ENCODE data around the gene FDXR.

The FDXR gene

DNA sequence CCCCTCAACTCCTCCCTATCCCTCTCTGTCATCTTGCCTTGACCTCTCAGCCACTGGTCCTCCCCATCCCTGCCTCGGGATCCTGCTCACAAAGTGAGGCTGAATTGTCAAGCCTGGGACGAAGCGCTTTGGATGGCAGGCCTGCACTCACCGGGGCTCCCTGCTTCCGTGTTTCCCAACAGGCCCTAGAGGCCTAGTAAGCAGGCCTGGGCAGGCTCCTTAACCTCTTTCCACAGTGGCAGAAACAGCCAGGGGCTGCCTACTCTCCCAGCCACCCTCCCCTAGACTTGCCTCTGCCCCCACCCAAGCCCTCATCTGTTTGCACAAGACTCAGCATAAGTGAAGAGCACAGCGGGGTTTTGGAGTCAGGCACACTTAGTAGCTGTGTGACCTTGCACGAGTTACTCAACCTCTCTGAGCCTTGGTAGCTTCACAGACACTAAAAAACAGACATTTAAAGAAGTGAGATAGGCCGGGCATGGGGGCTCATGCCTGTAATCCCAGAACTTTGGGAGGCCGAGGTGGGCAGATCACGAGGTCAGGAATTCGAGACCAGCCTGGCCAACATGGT, 25.7 kb upstream of the FDXR start:
- no peak for DNase-seq

GRCh38 chr17:74893936-74894671, 21.3 kb upstream of the FDXR start:
- DNase-seq, result no peak

DNA sequence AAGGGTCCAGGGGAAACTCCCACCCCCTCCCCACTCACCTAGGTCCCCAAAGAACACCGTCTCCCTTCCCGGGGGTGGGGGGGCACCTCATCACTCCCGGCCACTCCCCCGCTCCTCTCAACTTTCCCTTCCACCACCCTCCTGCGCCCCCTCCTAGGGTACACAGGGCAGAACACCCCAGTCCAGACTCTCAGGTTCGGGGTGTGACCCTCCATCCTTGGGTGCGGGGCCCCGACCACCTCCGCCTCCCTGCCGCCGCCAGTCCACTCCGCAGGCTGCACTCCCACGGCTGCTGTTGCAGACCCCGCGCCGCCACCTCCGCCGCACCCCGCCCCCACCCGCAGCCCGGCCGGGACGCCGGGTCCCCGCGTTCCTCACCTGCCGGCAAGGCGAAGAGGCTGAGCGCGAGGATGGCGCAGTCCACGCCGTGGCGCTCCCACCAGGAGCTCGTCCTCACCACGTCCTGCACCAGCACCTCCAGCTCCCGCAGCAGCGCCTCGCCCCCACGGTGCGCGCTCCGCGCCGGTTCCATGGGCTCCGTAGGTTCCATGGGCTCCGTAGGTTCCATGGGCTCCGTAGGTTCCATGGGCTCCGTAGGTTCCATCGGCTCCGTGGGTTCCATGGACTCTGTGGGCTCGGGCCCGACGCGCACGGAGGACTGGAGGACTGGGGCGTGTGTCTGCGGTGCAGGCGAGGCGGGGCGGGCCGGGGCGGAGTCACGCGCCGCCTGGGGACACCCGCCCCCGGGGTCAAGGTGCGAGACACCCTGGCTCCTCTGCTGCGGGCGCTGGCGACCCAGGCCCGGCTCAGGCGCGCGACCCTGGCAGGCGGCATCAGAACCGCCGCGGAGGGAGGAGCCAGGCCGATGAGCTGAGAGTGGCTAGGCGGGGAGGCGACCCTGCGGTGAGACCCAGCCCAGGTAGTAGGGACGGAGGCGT, 20.4 kb upstream of the FDXR start, which contains the start of gene FADS6:
Gene FADS6 (minus strand): TSS at position 660 of the 938 bp plus-strand sequence. CDS start 38 bp downstream, at position 622.
- no peak for DNase-seq

DNA sequence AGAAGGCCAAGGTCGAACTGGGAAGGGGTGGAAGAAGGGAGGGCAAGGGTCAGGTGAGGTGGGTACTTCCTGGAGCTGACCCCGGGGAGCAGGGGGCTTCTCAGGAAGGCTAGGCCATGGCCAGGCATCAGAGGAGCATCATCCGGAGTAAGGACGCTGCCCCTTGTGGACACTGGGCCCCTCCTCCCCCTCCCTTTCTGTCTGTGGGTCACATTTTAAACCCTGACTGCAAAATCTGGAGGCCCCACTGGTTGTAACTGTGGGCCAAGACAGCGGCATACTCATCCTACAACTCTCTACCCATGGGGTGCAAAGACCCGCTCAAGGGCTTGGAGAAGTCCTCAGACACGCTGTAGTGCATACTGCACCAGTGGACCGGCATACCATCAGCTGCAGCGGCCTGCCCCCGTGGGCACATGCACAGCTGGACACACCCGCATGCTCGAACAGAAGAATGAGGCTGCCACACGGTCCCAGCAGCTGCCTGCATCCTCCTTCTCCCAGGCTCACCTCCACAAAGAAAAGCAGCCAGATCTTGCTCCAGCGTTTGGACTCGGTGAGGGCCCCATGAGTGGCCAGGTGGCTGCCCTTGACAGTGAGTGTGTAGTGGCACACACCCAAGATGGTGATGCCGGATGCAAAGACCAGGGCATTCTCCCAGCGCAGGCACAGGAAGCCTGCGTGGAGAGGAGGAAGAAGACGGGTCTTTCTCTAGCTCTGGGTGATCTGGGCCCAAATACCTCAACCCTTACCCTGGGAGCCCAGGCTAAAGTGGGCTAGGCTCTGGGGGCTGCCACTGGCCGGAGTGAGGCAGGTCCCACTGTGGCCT, 19.4 kb upstream of the FDXR start:
- no peak for DNase-seq

- no peak for DNase-seq
Measured at GRCh38 chr17:74890554-74890953, 17.8 kb upstream of the FDXR start.

DNA sequence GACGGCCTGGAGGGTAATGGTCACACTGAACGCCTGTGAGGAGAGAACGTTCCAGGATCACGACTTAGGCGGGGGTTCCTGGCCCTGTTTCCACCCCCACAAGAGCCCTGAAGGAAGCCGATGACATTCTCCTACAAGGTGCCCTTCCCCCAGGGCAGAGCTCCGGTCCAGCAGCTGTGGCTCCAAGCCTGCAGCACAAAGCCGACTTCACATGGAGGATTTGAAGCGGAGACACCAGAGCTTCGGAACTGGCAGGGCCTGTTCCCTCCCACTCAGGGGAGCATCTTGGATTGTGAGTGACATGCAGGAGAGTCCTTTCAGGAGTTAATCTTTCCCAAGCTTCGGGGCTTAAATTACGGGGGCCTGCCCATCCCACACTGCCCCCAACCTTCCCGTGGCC, 15.7 kb upstream of the FDXR start:
- no peak for DNase-seq

DNA sequence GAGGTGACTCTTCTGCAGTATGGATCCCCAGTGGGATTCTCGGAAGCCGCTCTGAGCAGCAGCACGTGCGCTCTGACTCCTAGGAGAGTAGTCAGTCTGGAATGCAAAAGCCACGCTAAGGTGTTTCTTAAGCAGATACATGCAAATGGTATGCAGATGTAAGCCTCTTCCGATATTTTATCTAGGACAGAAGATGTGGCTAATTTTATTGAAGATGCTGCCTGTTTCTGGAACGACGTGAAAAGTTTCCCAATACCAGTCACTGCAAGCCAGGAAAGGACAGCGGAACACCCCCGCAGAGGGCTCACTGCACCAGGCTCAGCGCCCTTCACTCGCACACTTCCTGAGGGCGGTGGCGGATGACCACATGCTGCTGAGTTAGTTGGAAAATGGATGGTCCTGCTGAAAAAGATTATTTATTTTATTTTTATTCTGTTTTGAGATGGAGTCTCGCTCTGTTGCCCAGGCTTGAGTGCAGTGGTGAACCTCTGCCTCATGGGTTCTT, 10.5 kb upstream of the FDXR start:
- DNase-seq, result no peak

GRCh38 chr17:74882517-74883240, 9.9 kb upstream of the FDXR start:
- no peak for DNase-seq

GRCh38 chr17:74881073-74881472, 8.3 kb upstream of the FDXR start:
- no peak for DNase-seq

DNA sequence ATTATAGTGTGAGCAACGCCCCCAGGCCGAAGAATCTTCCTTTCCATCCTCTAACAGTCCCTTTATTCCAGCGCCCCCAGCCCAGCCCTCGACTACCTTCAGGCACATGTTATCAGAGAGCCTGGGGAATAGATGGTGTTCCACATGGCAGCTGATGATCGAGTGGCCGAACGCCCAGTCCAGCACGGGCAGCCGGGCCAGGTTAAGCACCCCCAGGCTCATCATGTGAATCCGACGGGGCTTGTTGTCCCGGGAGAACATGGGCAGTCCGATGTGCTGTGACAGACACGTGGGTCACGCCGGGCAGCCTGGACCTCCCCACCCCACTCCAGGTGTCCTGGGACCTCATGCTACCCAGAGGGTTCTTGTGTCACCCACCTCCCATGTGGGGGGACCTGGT, 6.5 kb upstream of the FDXR start:
- no peak for DNase-seq

DNA sequence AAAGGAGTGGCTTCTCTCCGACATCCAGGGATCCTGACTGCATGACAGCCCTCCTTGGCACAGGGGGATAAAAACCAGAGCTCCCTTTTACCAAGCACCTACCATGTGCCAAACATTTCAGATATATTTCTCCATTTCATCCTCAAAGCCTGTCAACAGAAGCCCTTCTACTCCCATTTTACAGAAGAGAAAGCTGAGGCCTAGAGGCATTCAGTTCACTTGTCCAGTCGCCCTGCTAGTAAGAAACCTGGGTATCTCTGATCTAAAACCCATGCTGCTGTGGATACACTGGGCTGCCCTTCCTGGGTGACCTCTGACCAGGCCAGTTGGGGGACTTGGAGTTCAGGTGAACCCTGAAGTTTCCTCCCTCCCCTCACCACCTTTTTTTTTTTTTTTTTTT, 5.9 kb upstream of the FDXR start:
- no peak for DNase-seq

DNA sequence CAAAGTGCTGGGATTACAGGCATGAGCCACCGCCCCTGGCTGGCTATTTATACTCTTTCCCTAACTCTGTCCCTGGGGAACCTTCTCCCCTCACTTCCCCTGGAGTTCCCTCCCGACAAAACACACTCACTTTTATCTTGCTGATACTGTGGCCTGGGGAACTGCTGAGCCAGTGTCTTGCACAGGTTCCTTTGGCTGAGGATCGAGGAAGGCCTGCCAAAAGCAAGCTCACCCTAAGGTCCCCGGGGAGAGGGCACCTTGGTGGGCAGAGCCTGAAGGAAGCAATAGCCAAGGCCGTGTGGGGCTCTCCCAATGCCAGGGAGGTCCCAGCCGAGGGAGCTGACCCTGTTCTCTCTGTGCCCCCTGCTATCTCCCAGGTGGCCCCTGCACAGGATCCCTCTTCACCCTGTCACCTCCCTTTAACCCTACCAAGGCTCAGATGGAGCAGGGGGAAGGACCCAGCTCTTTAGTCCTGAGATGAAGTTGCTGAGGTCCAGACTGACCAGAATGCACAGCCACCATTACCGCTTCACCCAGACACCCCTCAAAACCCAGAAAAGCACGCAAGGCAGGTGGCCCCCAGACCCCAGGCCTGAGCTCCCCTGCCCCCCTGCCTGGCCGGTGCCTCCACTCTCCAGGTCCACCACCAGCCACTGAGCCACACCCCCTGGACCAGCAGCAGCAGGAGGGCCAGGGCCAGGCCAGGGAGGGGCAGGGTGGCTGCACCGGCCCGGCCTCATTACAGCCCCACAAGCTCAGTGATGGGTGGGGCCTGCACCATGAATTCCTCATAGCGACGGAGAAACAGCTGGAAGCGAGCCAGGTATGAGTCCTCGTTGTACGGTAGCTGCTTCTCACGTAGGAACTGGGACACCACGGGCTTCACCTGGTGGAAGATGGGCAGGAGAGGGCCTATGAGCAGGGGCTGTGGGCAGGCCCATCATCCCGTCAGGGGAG, 5.1 kb upstream of the FDXR start:
- no peak for DNase-seq

DNA sequence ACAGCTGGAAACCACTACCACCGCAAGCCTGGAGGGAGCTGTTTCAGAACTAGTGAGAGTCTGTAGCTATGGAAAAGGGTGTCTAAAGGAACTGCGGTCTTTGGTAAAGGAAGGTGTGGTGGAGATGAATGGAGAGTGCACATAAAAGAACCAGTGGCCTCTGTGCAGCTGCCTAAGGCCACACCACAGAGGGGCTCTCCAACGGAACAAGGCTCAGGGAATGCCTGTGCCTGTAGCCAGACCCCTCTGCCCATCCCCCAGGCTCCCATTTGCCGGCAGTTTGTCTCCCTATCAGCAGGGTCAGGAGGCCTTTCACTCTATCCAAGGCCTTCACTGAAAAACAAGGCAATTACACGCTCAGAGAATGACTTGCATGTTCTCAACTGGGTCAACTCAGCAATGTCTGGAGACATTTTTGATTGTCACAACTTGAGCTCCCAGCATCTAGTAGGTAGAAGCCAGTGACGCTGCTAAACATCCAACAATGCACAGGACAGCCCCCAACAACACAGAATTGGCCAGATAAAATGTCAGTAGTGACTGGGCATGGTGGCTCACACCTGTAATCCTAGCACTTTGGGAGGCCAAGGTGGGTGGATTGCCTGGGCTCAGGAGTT, 3.3 kb upstream of the FDXR start:
- no peak for DNase-seq

- no peak for DNase-seq
Measured at GRCh38 chr17:74875155-74875976, 2.6 kb upstream of the FDXR start.

DNA sequence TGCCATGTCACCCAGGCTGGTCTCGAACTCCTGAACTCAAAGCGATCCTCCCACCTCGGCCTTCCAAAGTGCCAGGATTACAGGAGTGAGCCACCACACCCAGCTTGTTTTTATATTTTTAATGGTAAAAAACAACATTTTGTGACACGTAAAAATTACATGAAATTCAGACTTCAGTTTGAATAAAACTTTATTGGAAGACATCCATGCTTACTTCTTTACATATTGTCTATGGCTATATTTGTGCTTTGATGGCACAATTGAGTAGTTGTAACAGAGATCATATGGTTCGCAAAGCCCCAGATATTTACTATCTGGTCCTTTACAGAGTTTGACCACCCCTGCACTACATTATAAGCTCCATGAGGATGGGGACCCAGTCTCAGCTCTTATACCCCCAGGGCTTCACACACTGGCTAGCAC, 1.8 kb upstream of the FDXR start:
- no peak for DNase-seq

DNA sequence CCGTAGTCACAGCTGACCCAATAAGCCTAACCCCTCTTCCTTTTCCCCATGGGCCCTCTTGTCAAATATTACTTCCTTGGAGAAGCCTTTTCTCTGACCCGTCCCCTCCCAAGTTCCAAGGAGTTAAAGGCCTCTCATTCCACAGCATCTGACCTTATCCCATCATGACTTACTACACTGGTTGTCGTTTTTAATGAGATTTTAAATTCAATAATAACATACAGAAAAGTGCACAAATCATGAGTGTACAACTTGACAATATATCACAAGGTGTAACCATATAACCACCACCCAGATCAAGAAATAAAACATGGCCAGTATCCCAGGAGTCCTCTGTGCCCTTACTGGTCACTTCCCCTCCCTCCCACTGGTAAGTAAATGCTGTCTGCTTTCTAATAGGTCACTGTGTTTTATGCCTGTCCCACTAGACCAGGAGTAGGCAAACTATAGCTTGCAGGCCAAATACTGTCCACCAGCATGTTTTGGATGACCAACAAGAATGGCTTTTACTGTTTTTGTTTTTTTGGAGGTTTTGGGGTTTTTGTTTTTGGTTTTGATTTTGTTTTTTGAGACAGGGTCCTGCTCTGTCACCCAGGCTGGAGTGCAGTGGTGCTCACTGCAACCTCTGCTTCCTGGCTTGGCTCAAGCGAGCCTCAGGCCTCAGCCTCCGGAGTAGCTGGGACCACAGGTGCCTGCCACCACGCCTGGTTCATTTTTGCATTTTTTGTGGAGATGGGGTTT, 1.2 kb upstream of the FDXR start:
- DNase-seq, result no peak

- DNase-seq, result peak; percentile 100
Measured at GRCh38 chr17:74873037-74873873, 461 bp upstream of the FDXR start.
